A673 (cell line): ENCODE results near the gene STX1B.

ENCODE experiments used
- EZH2 ChIP-seq: fragments of 200-600 bp; sonication (generic); IDR thresholded peaks from 2 replicates; pipeline ENCODE4 v1.6.1; 2017; ENCODE audit warnings: borderline replicate concordance, low read depth, mild to moderate bottlenecking, mixed read lengths, antibody characterized with exemption, low read length; ENCODE audit not compliant: poor library complexity, severe bottlenecking
- TF ChIP-seq, protein P1 (sequence below): fragments of 300-800, 200-600 bp; sonication (generic); conservative IDR thresholded peaks from 2 replicates; pipeline ENCODE4 v1.5.1; 2017; ENCODE audit warnings: low read depth, mild to moderate bottlenecking, antibody characterized with exemption, low read length, moderate library complexity, mixed read lengths

DNA sequence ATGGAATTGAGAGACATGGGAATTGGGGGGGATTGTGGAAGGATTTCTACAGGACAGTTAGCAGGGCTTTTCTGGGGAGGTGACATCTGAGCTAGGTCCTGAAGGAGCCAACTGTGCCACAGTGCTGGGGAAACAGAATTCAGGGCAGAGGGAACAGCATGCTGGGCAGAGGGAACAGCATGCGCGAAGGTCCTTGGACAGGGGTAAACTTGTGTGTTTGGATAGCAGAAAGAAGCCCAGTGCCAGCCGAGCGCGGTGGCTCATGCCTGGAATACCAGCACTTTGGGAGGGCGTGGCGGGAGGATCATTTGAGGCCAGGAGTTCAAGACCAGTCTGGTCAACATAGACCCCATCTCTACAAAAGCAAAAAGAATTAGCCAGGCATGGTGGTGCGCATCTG lies 3.8 kb downstream of the STX1B start:
- TF ChIP-seq EZH2 = no peak
- TF ChIP-seq, protein P1, sequence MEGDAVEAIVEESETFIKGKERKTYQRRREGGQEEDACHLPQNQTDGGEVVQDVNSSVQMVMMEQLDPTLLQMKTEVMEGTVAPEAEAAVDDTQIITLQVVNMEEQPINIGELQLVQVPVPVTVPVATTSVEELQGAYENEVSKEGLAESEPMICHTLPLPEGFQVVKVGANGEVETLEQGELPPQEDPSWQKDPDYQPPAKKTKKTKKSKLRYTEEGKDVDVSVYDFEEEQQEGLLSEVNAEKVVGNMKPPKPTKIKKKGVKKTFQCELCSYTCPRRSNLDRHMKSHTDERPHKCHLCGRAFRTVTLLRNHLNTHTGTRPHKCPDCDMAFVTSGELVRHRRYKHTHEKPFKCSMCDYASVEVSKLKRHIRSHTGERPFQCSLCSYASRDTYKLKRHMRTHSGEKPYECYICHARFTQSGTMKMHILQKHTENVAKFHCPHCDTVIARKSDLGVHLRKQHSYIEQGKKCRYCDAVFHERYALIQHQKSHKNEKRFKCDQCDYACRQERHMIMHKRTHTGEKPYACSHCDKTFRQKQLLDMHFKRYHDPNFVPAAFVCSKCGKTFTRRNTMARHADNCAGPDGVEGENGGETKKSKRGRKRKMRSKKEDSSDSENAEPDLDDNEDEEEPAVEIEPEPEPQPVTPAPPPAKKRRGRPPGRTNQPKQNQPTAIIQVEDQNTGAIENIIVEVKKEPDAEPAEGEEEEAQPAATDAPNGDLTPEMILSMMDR = no peak
